Nephron (organoid): ENCODE results near the gene CACNA2D3.

Source experiments
- H3K27ac Mint-ChIP-seq, 3 experiments: 2 replicates each; pipeline ENCODE4 v1.8.0; 2020; ENCODE audit warnings: mixed read lengths in 3 of 3, mild to moderate bottlenecking in 2 of 3, moderate library complexity in 1 of 3
- H3K27me3 Mint-ChIP-seq: 2 replicates; pipeline ENCODE4 v1.8.0; 2021; ENCODE audit warnings: low read depth, mild to moderate bottlenecking, moderate library complexity, mixed read lengths
- H3K36me3 Mint-ChIP-seq: 2 replicates; pipeline ENCODE4 v1.8.0; 2020; ENCODE audit warnings: low read depth, mixed read lengths
- H3K4me1 Mint-ChIP-seq: 2 replicates; pipeline ENCODE4 v1.8.0; 2020; ENCODE audit warnings: mixed read lengths
- H3K4me3 Mint-ChIP-seq, 3 experiments: 2 replicates each; pipeline ENCODE4 v1.8.0; 2020; ENCODE audit warnings: mild to moderate bottlenecking in 3 of 3, mixed read lengths in 3 of 3, moderate library complexity in 2 of 3
- H3K9me3 Mint-ChIP-seq: 2 replicates; pipeline ENCODE4 v1.8.0; 2020; ENCODE audit warnings: mixed read lengths
- TF ChIP-seq, protein P1 (sequence below), 3 experiments: fragments of 200-600 bp; sonication (generic); IDR thresholded peaks; one replicate each; pipeline ENCODE4 v1.5.0; 2021; ENCODE audit warnings: antibody characterized with exemption in 3 of 3; ENCODE audit not compliant: unreplicated experiment in 3 of 3

The CACNA2D3 gene

GRCh38 chr3:54537506-54537905 lies 415.2 kb downstream of the CACNA2D3 start:
- H3K4me1 Mint-ChIP-seq: no peaks in the 10 kb centered on the region
- peaks cover 17% of the 10 kb centered on the region for H3K27me3 Mint-ChIP-seq
- H3K36me3 Mint-ChIP-seq: no peaks in the 10 kb centered on the region
- H3K27ac Mint-ChIP-seq: no peak overlapping the region
- H3K9me3 Mint-ChIP-seq: no peaks in the 10 kb centered on the region
- TF ChIP-seq, protein P1, sequence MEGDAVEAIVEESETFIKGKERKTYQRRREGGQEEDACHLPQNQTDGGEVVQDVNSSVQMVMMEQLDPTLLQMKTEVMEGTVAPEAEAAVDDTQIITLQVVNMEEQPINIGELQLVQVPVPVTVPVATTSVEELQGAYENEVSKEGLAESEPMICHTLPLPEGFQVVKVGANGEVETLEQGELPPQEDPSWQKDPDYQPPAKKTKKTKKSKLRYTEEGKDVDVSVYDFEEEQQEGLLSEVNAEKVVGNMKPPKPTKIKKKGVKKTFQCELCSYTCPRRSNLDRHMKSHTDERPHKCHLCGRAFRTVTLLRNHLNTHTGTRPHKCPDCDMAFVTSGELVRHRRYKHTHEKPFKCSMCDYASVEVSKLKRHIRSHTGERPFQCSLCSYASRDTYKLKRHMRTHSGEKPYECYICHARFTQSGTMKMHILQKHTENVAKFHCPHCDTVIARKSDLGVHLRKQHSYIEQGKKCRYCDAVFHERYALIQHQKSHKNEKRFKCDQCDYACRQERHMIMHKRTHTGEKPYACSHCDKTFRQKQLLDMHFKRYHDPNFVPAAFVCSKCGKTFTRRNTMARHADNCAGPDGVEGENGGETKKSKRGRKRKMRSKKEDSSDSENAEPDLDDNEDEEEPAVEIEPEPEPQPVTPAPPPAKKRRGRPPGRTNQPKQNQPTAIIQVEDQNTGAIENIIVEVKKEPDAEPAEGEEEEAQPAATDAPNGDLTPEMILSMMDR (IDR thresholded peaks at IDR 0.05; ENCODE audit: unreplicated experiment in 3 of 3): no peak
- H3K4me3 Mint-ChIP-seq: no peak overlapping the region

GRCh38 chr3:54538346-54538745 lies 416.0 kb downstream of the CACNA2D3 start:
- Mint-ChIP-seq H3K9me3 (no peaks in the 10 kb centered on the region), H3K27me3 (peaks cover 13% of the 10 kb centered on the region)

GRCh38 chr3:54541369-54541768 lies 419.0 kb downstream of the CACNA2D3 start:
- no peak overlapping the region for H3K4me3 Mint-ChIP-seq
- H3K27ac Mint-ChIP-seq: no peak overlapping the region
- no peaks in the 10 kb centered on the region for H3K9me3 Mint-ChIP-seq
- TF ChIP-seq, protein P1 (IDR thresholded peaks at IDR 0.05; ENCODE audit: unreplicated experiment in 3 of 3): no peak
- peaks cover 5% of the 10 kb centered on the region for H3K27me3 Mint-ChIP-seq
- no peaks in the 10 kb centered on the region for H3K36me3 Mint-ChIP-seq
- H3K4me1 Mint-ChIP-seq: peaks cover 10% of the 10 kb centered on the region

More at GRCh38 chr3:54538346-54538745, 416.0 kb downstream of the CACNA2D3 start:
- H3K4me3 Mint-ChIP-seq: no peak overlapping the region
- TF ChIP-seq, protein P1 (IDR thresholded peaks at IDR 0.05; ENCODE audit: unreplicated experiment in 3 of 3): peak in 1 of 3 experiments; percentile 20
- H3K4me1 Mint-ChIP-seq: no peaks in the 10 kb centered on the region
- no peaks in the 10 kb centered on the region for H3K36me3 Mint-ChIP-seq
- H3K27ac Mint-ChIP-seq: no peak overlapping the region

- no peaks in the 10 kb centered on the region for H3K36me3 Mint-ChIP-seq
- H3K27ac Mint-ChIP-seq: peak overlapping the region in 1 of 3 experiments; percentile 18
- H3K4me1 Mint-ChIP-seq: peaks cover 10% of the 10 kb centered on the region
- no peak overlapping the region for H3K4me3 Mint-ChIP-seq
- TF ChIP-seq, protein P1 (IDR thresholded peaks at IDR 0.05; ENCODE audit: unreplicated experiment in 3 of 3): no peak
- no peaks in the 10 kb centered on the region for H3K9me3 Mint-ChIP-seq
- peaks cover under 1% of the 10 kb centered on the region for H3K27me3 Mint-ChIP-seq
Measured at GRCh38 chr3:54543446-54543845, 421.1 kb downstream of the CACNA2D3 start.

DNA sequence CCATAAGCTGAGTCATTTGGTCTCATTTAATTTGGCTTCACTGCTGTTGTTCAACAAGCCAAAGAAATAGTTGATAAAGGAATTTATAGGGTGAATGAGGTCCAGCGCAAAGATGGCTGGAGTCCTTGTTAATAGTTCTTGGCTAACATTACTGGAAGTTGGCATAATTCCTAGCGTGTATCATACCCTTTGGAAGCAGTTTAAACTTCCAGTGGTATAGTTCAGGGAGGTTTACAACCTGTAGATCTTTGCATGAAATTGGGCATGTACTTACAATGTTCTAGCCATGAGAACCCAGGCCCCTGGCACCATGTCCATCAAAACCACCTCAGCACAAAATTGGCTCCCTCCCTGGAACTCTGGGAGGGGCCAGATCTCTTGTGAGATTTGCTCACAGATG lies 424.7 kb downstream of the CACNA2D3 start:
- Mint-ChIP-seq H3K4me3 (no peak overlapping the region), H3K4me1 (peaks cover 14% of the 10 kb centered on the region), H3K9me3 (no peaks in the 10 kb centered on the region), H3K27me3 (peaks cover 8% of the 10 kb centered on the region), H3K36me3 (no peaks in the 10 kb centered on the region), H3K27ac (no peak overlapping the region)
- TF ChIP-seq, protein P1 (IDR thresholded peaks at IDR 0.05; ENCODE audit: unreplicated experiment in 3 of 3): no peak

GRCh38 chr3:54547846-54548245 lies 425.5 kb downstream of the CACNA2D3 start:
- Mint-ChIP-seq H3K9me3 (no peaks in the 10 kb centered on the region), H3K27ac (no peak overlapping the region), H3K4me3 (no peak overlapping the region), H3K4me1 (peaks cover 14% of the 10 kb centered on the region), H3K27me3 (peaks cover 8% of the 10 kb centered on the region), H3K36me3 (no peaks in the 10 kb centered on the region)
- TF ChIP-seq, protein P1 (IDR thresholded peaks at IDR 0.05; ENCODE audit: unreplicated experiment in 3 of 3): no peak
